Neural cell (in vitro differentiated cells): Measurements from ENCODE around the gene HIVEP3.

Source experiments
- CTCF ChIP-seq: fragments of 450-650 bp; IDR thresholded peaks from 2 replicates; pipeline ENCODE4 v1.5.1; 2014; ENCODE audit warnings: antibody characterized with exemption, mild to moderate bottlenecking, moderate library complexity; ENCODE audit not compliant: poor library complexity, severe bottlenecking
- EP300 ChIP-seq: fragments of 450-650 bp; conservative IDR thresholded peaks from 2 replicates; pipeline ENCODE4 v1.6.1; 2014; ENCODE audit warnings: antibody characterized with exemption, mild to moderate bottlenecking, moderate library complexity; ENCODE audit not compliant: poor library complexity, severe bottlenecking
- MXI1 ChIP-seq: fragments of 450-650 bp; conservative IDR thresholded peaks from 2 replicates; pipeline ENCODE4 v1.6.1; 2014; ENCODE audit warnings: antibody characterized with exemption, mild to moderate bottlenecking; ENCODE audit not compliant: poor library complexity, severe bottlenecking
- POLR2AphosphoS5 ChIP-seq: IDR thresholded peaks from 2 replicates; pipeline ENCODE4 v1.6.1; 2012
- TF ChIP-seq, protein P1 (sequence below): IDR thresholded peaks from 2 replicates; pipeline ENCODE4 v1.6.1; 2012; ENCODE audit warnings: borderline replicate concordance

DNA sequence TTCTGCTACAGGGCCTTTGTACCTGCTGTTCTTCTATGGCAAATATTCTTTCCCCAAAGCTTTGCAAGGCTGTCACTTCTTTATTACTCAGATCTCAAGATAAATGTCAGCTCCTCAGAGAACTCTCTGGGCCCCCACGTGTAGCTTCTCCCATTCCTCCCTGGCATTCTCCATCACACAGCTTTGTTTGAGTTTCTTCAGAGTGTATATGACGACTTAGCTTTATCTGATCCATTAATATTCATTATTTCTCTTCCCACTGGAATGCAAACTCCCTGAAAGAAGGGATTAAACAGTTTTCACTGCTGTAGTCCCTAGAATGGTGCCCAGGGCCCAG lies 259.6 kb downstream of the HIVEP3 start:
- no peak for TF ChIP-seq MXI1
- no peak for TF ChIP-seq CTCF
- no peak for TF ChIP-seq POLR2AphosphoS5
- TF ChIP-seq EP300: no peak
- TF ChIP-seq, protein P1, sequence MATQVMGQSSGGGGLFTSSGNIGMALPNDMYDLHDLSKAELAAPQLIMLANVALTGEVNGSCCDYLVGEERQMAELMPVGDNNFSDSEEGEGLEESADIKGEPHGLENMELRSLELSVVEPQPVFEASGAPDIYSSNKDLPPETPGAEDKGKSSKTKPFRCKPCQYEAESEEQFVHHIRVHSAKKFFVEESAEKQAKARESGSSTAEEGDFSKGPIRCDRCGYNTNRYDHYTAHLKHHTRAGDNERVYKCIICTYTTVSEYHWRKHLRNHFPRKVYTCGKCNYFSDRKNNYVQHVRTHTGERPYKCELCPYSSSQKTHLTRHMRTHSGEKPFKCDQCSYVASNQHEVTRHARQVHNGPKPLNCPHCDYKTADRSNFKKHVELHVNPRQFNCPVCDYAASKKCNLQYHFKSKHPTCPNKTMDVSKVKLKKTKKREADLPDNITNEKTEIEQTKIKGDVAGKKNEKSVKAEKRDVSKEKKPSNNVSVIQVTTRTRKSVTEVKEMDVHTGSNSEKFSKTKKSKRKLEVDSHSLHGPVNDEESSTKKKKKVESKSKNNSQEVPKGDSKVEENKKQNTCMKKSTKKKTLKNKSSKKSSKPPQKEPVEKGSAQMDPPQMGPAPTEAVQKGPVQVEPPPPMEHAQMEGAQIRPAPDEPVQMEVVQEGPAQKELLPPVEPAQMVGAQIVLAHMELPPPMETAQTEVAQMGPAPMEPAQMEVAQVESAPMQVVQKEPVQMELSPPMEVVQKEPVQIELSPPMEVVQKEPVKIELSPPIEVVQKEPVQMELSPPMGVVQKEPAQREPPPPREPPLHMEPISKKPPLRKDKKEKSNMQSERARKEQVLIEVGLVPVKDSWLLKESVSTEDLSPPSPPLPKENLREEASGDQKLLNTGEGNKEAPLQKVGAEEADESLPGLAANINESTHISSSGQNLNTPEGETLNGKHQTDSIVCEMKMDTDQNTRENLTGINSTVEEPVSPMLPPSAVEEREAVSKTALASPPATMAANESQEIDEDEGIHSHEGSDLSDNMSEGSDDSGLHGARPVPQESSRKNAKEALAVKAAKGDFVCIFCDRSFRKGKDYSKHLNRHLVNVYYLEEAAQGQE: no peak
